Measurements from ENCODE around the gene COMMD10. TPM values are rescaled to one million over a fixed set of nuclear protein-coding genes. Genes with fewer than 3 reads are reported as not detected.

The COMMD10 gene
- total and polyA plus RNA-seq, 2 experiments from 2014 or later = 37.7 to 52.2 TPM

- Histone ChIP-seq H2AFZ (no peak overlapping the region), H3K9me2 (replicated peaks; ENCODE audit: insufficient read depth) (no peaks in the 10 kb centered on the region), H3K27me3 (no peaks in the 10 kb centered on the region), H3K27ac (no peak overlapping the region), H3K9me3 (ENCODE audit: low read depth) (no peaks in the 10 kb centered on the region), H3K36me3 (replicated peaks; ENCODE audit: insufficient read depth, low read depth) (no peaks in the 10 kb centered on the region), H3K4me2 (no peak overlapping the region), H4K20me1 (ENCODE audit: insufficient read depth, poor library complexity, severe bottlenecking) (no peaks in the 10 kb centered on the region), H3K79me2 (no peaks in the 10 kb centered on the region), H3K4me3 (no peak overlapping the region), H3K4me1 (ENCODE audit: insufficient read depth) (no peaks in the 10 kb centered on the region)
- TF ChIP-seq CTCF (IDR thresholded peaks at IDR 0.05; ENCODE audit: poor library complexity) = no peak
- no peak for DNase-seq (ENCODE audit: low spot score)
- 72% methylated on average over 3 of the region's 3 CpGs for WGBS (ENCODE audit: low lambda C conversion rate, missing lambda C conversion rate)
Measured at GRCh38 chr5:116229131-116229689, 144.4 kb downstream of the COMMD10 start.

DNA sequence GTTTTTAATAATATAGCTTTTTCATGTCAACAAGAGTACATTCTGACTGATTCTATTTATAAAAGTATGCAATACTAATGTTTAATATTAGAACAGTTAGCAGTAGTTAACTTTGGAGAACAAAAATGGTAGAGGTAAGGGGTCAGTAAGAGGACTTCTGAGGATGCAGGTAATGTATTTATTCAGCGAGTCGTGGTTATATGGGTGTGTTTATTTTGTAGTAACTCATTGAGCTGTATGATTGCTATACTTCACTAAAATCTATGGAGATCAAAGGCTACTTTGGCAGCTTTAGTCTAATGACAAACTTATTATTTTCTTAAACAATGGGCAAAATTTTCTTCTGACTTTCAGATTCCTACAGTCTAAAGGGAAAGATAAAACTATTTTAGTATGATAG, 146.5 kb downstream of the COMMD10 start:
- Histone ChIP-seq H2AFZ (no peak overlapping the region), H3K36me3 (replicated peaks; ENCODE audit: insufficient read depth, low read depth) (no peaks in the 10 kb centered on the region), H3K9me2 (replicated peaks; ENCODE audit: insufficient read depth) (no peaks in the 10 kb centered on the region), H3K9me3 (ENCODE audit: low read depth) (no peaks in the 10 kb centered on the region), H3K79me2 (no peaks in the 10 kb centered on the region), H3K4me1 (ENCODE audit: insufficient read depth) (no peaks in the 10 kb centered on the region), H3K4me3 (no peak overlapping the region), H3K4me2 (no peak overlapping the region), H3K27ac (no peak overlapping the region), H3K27me3 (no peaks in the 10 kb centered on the region), H4K20me1 (ENCODE audit: insufficient read depth, poor library complexity, severe bottlenecking) (no peaks in the 10 kb centered on the region)
- 61% methylated on average over 2 of the region's 2 CpGs for WGBS (ENCODE audit: low lambda C conversion rate, missing lambda C conversion rate)
- no peak for TF ChIP-seq CTCF (IDR thresholded peaks at IDR 0.05; ENCODE audit: poor library complexity)
- no peak for TF ChIP-seq EZH2phosphoT487 (IDR thresholded peaks at IDR 0.05; ENCODE audit: low read depth, severe bottlenecking, unreplicated experiment)
- no peak for TF ChIP-seq EZH2 (IDR thresholded peaks at IDR 0.05; ENCODE audit: borderline replicate concordance)
- DNase-seq (ENCODE audit: low spot score) = no peak

GRCh38 chr5:116234681-116235080, 149.9 kb downstream of the COMMD10 start:
- Histone ChIP-seq H3K79me2 (no peaks in the 10 kb centered on the region), H3K4me1 (ENCODE audit: insufficient read depth) (no peaks in the 10 kb centered on the region), H3K9me2 (replicated peaks; ENCODE audit: insufficient read depth) (no peaks in the 10 kb centered on the region), H3K4me3 (no peak overlapping the region), H3K4me2 (no peak overlapping the region), H3K27ac (no peak overlapping the region), H3K9me3 (ENCODE audit: low read depth) (no peaks in the 10 kb centered on the region), H3K27me3 (no peaks in the 10 kb centered on the region), H2AFZ (no peak overlapping the region), H3K36me3 (replicated peaks; ENCODE audit: insufficient read depth, low read depth) (no peaks in the 10 kb centered on the region), H4K20me1 (ENCODE audit: insufficient read depth, poor library complexity, severe bottlenecking) (no peaks in the 10 kb centered on the region)
- TF ChIP-seq CTCF (IDR thresholded peaks at IDR 0.05; ENCODE audit: poor library complexity) = no peak
- TF ChIP-seq EZH2 (IDR thresholded peaks at IDR 0.05; ENCODE audit: borderline replicate concordance) = no peak
- TF ChIP-seq EZH2phosphoT487 (IDR thresholded peaks at IDR 0.05; ENCODE audit: low read depth, severe bottlenecking, unreplicated experiment) = no peak
- no peak for DNase-seq (ENCODE audit: low spot score)
- WGBS (ENCODE audit: low lambda C conversion rate, missing lambda C conversion rate) = 93% methylated on average over 7 of the region's 7 CpGs

All from hepatocyte (in vitro differentiated cells).